Lung (tissue), 12 donors: ENCODE measurements around the gene LITAF. TPM values are rescaled to one million over a fixed set of nuclear protein-coding genes. Genes with fewer than 3 reads are reported as not detected.

Experiments
- ATAC-seq: fragments of 200-7000 bp; cut with Tn5 transposase; one replicate; pipeline ENCODE4 v1.9.1; 2020; ENCODE audit warnings: moderate number of reproducible peaks; ENCODE audit not compliant: insufficient read depth, low FRiP score
- DNase-seq, 3 donors: peaks; one replicate each; pipeline ENCODE4 v3.0.0-alpha.2; 2013 to 2017
- H3K27ac ChIP-seq, 2 donors: one replicate each; pipeline ENCODE4 v1.5.1; 2013; ENCODE audit warnings: mild to moderate bottlenecking in 2 of 2, moderate library complexity in 2 of 2, control low read depth in 1 of 2, inconsistent platforms in 1 of 2, low read depth in 1 of 2, low read length in 1 of 2
- H3K27me3 ChIP-seq, 3 donors: one replicate each; pipeline ENCODE4 v1.5.1; 2013; ENCODE audit warnings: low read length in 2 of 3; ENCODE audit not compliant: control insufficient read depth in 3 of 3, insufficient read depth in 3 of 3
- H3K36me3 ChIP-seq, 4 donors: one replicate each; pipeline ENCODE4 v1.5.1; 2013; ENCODE audit warnings: low read length in 4 of 4, mild to moderate bottlenecking in 1 of 4, moderate library complexity in 1 of 4; ENCODE audit not compliant: control insufficient read depth in 4 of 4, insufficient read depth in 4 of 4
- H3K4me1 ChIP-seq, 5 donors: one replicate each; pipeline ENCODE4 v1.5.1; 2013; ENCODE audit warnings: low read length in 5 of 5, mild to moderate bottlenecking in 2 of 5, moderate library complexity in 1 of 5; ENCODE audit not compliant: control insufficient read depth in 5 of 5, insufficient read depth in 5 of 5
- H3K4me3 ChIP-seq: one replicate; pipeline ENCODE4 v1.5.1; 2013; ENCODE audit warnings: mild to moderate bottlenecking, control low read depth, moderate library complexity
- H3K9ac ChIP-seq, 2 donors: one replicate each; pipeline ENCODE4 v1.5.1; 2013; ENCODE audit warnings: low read length in 2 of 2, control low read depth in 1 of 2; ENCODE audit not compliant: insufficient read depth in 1 of 2
- H3K9me3 ChIP-seq, 4 donors: one replicate each; pipeline ENCODE4 v1.5.1; 2013; ENCODE audit warnings: low read length in 3 of 4, mild to moderate bottlenecking in 1 of 4, moderate library complexity in 1 of 4; ENCODE audit not compliant: control insufficient read depth in 4 of 4, insufficient read depth in 3 of 4
- WGBS, 2 donors: extraction: QIAGEN DNeasy Blood & Tissue Kit; methylation state at CpG; one replicate each; pipeline ENCODE4 v1.1.7; 2013; 5-methylcytosine and 5-hydroxymethylcytosine counted together
- polyA plus RNA-seq, 2 donors: library from polyadenylated mRNA; stranded (reverse); fragments of 200-250 nt; gene quantifications; one replicate each; pipeline ENCODE4 v1.2.1, GENCODE V29; 2013
- total RNA-seq, 2 donors: library from RNA; depleted of rRNA in 1 of 2; stranded (reverse); fragments of >200 nt in 1 of 2; gene quantifications; one replicate each; pipeline ENCODE4 v1.2.1, GENCODE V29; 2014 to 2021
- TF ChIP-seq, protein P1 (sequence below): IDR thresholded peaks from 2 replicates; pipeline ENCODE4 v1.5.1; 2012; ENCODE audit warnings: mild to moderate bottlenecking; ENCODE audit errors: control extremely low read depth, extremely low read depth
- donor health status: control.
- donor health status: control.
- donor health status: Bipolar disorder and iron deficiency.
- donor health status: healthy.
- donor health status: DM: yes; HTN: yes; CAD: no.

The LITAF gene
- total and polyA plus RNA-seq, 4 donors, result 66.4 to 406 (median 146) TPM

DNA sequence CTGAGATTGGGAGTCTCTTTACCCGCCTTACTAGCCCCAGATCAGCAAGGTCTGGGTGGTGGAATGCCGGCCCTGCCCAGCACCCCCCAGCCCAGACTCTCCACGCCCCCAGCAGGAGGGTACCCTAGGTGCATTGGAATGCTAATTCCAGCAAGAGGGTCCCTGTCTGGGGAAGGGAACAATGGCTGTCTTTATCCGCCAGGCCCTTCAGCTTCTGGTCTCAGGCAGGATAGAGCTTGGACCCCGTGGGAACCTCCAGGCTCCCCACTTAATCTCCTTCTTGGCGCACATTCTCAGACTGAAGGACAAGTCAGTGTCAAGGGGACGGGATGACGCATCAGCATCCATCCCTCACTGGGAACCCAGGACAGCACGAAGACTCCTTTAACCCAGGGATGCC is 85.1 kb downstream of the LITAF start:
- no peaks in the 10 kb centered on the region for H3K36me3 ChIP-seq
- peak in 1 of 3 donors; percentile 31 for DNase-seq
- H3K9me3 ChIP-seq, result no peaks in the 10 kb centered on the region
- no peak overlapping the region for H3K27ac ChIP-seq
- 69 to 73% methylated on average over 9 of the region's 9 CpGs for WGBS, 2 donors
- H3K4me1 ChIP-seq, result peaks cover 4 to 15% (median 5%) of the 10 kb centered on the region in 5 donors
- TF ChIP-seq, protein P1, sequence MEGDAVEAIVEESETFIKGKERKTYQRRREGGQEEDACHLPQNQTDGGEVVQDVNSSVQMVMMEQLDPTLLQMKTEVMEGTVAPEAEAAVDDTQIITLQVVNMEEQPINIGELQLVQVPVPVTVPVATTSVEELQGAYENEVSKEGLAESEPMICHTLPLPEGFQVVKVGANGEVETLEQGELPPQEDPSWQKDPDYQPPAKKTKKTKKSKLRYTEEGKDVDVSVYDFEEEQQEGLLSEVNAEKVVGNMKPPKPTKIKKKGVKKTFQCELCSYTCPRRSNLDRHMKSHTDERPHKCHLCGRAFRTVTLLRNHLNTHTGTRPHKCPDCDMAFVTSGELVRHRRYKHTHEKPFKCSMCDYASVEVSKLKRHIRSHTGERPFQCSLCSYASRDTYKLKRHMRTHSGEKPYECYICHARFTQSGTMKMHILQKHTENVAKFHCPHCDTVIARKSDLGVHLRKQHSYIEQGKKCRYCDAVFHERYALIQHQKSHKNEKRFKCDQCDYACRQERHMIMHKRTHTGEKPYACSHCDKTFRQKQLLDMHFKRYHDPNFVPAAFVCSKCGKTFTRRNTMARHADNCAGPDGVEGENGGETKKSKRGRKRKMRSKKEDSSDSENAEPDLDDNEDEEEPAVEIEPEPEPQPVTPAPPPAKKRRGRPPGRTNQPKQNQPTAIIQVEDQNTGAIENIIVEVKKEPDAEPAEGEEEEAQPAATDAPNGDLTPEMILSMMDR, result no peak
- H3K27me3 ChIP-seq, result no peaks in the 10 kb centered on the region
- H3K9ac ChIP-seq, result no peak overlapping the region
- no peak for ATAC-seq
- no peak overlapping the region for H3K4me3 ChIP-seq

DNA sequence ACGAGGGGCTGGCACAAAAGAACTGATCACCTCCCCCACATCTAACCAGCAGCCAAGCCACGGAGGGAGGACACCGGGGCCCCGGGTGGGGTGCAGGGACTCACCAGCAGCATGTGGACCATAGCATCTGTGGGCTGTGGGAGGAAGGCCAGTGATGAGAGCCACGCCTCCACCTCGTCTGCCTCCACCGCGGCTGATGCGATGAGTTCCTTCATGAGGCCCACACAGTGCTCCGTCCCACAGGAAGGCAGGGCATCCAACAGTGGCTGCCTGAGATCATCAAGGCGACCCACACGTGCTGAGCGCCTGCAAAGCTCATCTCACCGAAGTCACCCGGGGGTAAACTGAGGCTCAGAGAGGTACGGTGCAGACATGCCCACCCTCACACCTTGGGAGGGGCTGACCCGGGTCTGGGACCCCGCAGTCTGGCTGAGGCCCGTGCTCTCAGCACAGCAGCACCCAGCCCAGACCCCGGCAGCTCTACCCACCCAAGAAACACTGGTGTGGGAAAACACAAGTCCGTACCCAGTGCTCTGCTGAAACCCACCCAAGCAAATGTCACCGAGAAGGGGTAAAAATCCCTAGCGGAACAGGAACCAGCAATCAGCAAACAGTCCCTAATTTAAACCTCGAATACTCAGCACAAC is 85.9 kb downstream of the LITAF start:
- Histone ChIP-seq H3K9ac (no peak overlapping the region), H3K4me1 (peaks cover 4 to 18% (median 9%) of the 10 kb centered on the region in 5 donors), H3K4me3 (no peak overlapping the region), H3K27me3 (no peaks in the 10 kb centered on the region), H3K27ac (no peak overlapping the region), H3K9me3 (no peaks in the 10 kb centered on the region), H3K36me3 (no peaks in the 10 kb centered on the region)
- ATAC-seq (no peak), DNase-seq (no peak)
- WGBS, 2 donors, result 63 to 78% methylated on average over 24 of the region's 24 CpGs
- TF ChIP-seq, protein P1, result no peak

DNA sequence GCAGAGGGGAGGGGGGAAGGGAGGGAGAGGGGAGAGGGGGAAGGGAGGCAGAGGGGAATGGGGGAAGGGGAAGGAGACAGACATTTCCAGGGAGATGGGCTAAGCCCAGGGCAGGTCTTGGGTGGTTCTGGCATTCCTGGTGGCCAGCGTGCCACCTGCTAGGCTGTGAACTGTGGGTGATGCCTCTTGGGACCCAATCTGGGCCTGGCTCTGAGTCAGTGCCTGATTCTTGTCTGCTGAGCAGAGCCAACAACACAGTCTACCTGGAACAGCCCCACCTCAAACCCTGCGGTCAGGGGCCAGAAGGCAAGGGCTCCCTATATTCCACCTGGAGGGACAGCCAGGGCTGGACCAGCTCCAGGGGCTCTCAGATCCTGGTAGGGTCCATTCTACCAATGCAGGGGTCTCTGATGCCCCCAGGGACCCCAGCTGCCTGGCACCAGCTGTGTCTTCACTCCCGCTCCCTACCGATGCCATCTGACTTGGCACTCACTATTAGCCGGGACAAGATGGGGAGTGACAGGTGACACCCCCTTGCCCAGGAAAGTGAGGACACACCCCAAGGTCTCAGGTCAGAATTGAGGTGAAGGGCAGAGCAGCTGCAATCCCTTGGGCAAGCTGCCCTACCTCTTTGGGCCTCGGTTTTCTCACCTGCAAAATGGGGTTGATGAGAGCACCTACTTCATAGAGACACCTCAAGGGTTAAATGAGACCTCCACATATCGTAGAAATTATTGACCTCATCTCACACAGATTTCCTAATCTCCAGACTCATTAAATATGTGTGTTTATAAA is 87.2 kb downstream of the LITAF start:
- no peaks in the 10 kb centered on the region for H3K9me3 ChIP-seq
- no peak overlapping the region for H3K4me3 ChIP-seq
- no peak for ATAC-seq
- WGBS, 2 donors, result 73 to 74% methylated on average over 7 of the region's 7 CpGs
- no peak overlapping the region for H3K27ac ChIP-seq
- TF ChIP-seq, protein P1, result no peak
- H3K4me1 ChIP-seq, result peaks cover 4 to 26% (median 13%) of the 10 kb centered on the region in 5 donors
- H3K27me3 ChIP-seq, result no peaks in the 10 kb centered on the region
- DNase-seq, result no peak
- H3K9ac ChIP-seq, result no peak overlapping the region
- no peaks in the 10 kb centered on the region for H3K36me3 ChIP-seq
